ENCODE results near the gene VPS4B.
"Not testable (repeated sequence)": the region's sequence is repeated elsewhere in the genome, so short reads cannot be mapped to it uniquely, and the experiment has no call there.

The VPS4B gene

DNA sequence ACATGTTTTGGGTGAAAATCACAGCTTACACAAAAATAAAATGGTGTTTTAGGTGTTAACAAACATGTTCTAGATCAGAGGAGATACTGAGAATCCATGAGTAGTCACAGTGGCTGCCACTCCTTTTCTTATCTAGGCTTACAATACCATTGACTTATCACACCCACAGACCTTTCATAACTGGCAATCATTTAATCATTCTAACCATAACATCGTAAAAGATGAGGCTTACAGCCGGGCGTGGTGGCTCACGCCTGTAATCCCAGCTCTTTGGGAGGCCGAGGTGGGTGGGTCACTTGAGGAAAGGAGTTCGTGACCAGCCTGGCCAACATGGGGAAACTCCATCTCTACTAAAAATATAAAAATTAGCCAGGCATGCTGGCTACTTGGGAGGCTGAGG, 35.7 kb upstream of the VPS4B start:
- no peak for DNase-seq (ENCODE audit: low read depth)
- TF ChIP-seq, protein P1, sequence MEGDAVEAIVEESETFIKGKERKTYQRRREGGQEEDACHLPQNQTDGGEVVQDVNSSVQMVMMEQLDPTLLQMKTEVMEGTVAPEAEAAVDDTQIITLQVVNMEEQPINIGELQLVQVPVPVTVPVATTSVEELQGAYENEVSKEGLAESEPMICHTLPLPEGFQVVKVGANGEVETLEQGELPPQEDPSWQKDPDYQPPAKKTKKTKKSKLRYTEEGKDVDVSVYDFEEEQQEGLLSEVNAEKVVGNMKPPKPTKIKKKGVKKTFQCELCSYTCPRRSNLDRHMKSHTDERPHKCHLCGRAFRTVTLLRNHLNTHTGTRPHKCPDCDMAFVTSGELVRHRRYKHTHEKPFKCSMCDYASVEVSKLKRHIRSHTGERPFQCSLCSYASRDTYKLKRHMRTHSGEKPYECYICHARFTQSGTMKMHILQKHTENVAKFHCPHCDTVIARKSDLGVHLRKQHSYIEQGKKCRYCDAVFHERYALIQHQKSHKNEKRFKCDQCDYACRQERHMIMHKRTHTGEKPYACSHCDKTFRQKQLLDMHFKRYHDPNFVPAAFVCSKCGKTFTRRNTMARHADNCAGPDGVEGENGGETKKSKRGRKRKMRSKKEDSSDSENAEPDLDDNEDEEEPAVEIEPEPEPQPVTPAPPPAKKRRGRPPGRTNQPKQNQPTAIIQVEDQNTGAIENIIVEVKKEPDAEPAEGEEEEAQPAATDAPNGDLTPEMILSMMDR (conservative IDR thresholded peaks at IDR 0.05; ENCODE audit: low read length), result no peak
- no peak overlapping the region for H3K4me3 ChIP-seq (ENCODE audit: low read length)

DNA sequence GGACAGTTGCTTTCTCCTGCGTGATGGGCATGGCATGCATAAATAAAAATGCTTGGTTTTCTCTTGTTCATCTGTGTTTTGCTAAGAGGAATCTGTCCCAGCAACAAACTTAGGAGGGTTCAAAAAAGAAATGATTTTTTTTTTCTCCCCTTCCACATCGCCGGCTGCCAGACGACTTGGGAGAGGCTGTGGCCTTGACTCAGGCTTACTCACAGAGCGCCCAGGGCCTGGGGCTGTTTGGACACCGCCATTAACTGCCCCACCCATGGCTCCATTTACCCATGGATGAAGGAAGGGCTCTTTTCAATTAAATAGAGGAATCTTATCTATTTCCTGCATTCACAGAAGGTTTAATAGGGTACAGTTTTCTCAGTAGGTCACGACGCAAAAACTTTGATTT, 32.2 kb upstream of the VPS4B start:
- TF ChIP-seq, protein P1 (conservative IDR thresholded peaks at IDR 0.05; ENCODE audit: low read length), result no peak
- DNase-seq (ENCODE audit: low read depth), result peak; percentile 12
- no peak overlapping the region for H3K4me3 ChIP-seq (ENCODE audit: low read length)

DNA sequence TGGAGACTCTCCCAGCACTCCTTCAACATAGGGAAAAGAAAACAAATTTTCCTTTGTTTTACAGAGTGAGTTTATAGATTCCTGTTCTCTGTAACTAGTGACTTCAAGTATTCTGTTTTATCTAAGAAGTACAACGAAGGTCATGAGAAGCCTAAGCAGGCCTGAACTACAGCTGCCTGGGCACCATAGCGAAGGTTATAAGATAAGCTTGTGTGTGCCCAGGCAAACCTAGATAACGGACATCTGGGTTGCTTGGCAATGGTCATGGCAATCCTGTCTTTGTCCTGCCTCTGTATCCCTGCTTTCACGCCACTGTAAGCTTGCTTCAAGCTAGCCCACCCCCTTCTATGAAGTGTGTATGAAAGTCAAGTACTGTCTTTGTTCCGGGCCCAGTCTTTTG, 30.5 kb upstream of the VPS4B start:
- not testable (repeated sequence) for H3K4me3 ChIP-seq (ENCODE audit: low read length); DNase-seq (ENCODE audit: low read depth)

DNA sequence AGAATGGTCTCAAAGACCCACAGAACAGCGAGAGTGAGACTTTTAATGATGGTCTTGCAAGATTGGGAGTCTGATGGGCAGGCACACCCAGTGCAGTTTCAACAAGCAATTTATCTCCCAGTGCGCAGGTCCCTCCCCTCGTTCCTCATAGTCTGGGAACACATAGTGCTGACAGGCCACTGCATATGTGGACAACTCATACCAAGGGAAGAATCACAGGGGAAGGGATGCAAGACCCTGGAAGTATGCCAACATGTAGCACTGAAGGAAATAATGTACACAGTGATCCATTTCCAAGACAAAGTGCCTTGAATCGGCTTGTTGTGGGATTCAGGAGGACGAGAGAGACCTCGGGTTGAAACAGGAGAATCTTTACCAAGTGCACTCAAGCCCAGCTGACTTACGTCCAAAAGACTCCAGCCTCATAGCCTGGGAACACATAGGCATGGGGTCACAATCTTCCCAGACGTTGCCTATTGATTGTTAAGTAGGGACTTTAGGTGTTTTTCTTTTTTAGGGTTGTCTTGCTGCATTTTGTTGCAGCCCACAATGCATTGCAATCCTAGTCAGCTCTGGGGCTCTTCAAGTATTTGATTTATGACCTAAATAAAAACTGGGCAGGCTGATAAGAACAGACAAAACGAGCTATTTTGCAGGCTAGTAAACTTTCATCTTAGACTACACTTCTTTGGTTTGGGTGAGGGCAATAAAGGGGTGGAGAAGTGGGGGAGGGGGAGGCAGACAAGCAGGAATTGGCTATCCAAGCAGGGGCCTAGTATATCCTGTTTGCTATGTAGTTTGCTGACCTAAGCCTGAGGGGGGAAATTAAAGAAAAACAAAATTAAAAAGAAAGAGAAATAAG, 29.8 kb upstream of the VPS4B start:
- H3K4me3 ChIP-seq (ENCODE audit: low read length), result no peak overlapping the region
- DNase-seq (ENCODE audit: low read depth), result no peak
- TF ChIP-seq, protein P1 (conservative IDR thresholded peaks at IDR 0.05; ENCODE audit: low read length), result no peak

DNA sequence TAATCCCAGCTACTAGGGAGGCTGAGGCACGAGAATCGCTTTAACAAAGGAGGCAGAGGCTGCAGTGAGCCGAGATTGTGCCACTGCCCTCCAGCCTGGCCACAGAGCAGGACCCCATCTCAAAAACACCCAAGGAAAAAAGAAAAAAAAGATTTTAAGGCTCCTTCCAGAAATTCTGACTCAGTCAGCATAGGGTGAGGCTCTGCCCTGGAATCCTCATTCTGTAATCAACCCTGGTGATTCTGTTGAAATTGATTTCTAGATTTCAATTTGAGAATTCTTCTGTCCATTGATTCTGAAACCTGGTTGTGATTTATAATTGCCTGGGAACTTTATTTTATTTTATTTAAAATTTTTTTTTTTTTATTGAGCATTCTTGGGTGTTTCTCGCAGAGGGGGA, 27.1 kb upstream of the VPS4B start:
- H3K4me3 ChIP-seq (ENCODE audit: low read length), result no peak overlapping the region
- DNase-seq (ENCODE audit: low read depth), result no peak
- TF ChIP-seq, protein P1 (conservative IDR thresholded peaks at IDR 0.05; ENCODE audit: low read length), result no peak

DNA sequence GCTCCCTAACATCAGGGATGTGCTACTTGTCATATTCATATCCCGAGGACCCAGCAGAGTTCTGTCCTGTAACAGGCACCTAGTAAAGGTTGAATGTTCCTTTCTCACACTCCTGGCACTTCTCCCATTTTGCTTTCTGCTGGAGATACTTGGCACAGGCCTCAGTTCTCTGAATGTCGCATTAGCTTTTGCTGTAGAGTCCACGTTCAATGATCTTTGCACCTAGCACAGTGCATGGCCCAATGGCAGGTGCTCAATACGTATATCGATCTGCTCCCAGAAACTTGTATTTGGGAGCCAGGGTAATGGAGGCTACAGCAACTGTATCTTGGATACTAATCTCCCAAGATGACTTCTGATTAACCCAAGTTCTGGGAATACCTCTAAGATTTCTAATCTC, 24.8 kb upstream of the VPS4B start:
- no peak for DNase-seq (ENCODE audit: low read depth)
- H3K4me3 ChIP-seq (ENCODE audit: low read length), result no peak overlapping the region
- TF ChIP-seq, protein P1 (conservative IDR thresholded peaks at IDR 0.05; ENCODE audit: low read length), result no peak

DNA sequence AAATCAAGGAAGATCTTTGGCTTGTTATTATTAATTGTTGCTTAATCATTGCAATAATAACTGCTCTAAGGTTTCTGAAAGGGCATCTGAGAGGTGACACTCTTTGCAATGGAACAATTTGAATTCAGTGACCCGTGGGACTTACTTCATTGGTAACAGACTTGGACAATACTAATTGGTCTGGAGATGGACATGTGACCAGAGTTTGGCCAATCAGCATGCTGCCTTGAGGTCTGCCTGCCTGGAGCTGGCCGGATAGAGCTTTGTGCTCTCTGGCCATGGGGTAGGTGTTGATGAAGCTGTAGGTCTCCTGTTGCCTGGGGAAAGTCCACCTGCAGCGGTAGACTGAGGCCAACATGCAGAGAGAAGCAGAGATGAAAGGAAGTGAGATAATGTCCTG, 24.0 kb upstream of the VPS4B start:
- H3K4me3 ChIP-seq (ENCODE audit: low read length), result no peak overlapping the region
- TF ChIP-seq, protein P1 (conservative IDR thresholded peaks at IDR 0.05; ENCODE audit: low read length), result no peak
- no peak for DNase-seq (ENCODE audit: low read depth)
